Smooth muscle cell (in vitro differentiated cells): ENCODE results near the gene LRRC3B. TPM values are rescaled to one million over a fixed set of nuclear protein-coding genes. Genes with fewer than 3 reads are reported as not detected.
A peak's percentile ranks its signal among the peaks of the same experiment; 100 is the strongest.

ENCODE experiments used
- DNase-seq: peaks from one replicate; lab custom pipeline; 2025; ENCODE audit not compliant: unreplicated experiment; lab: John Stamatoyannopoulos, UW
- H2AFZ ChIP-seq: fragments of 200-600 bp; sonication (generic); 2 replicates; pipeline ENCODE4 v1.6.0; 2016; ENCODE audit warnings: antibody characterized with exemption, low read depth, mild to moderate bottlenecking
- H3F3A ChIP-seq: fragments of 200-600 bp; sonication (generic); 2 replicates; pipeline ENCODE4 v1.6.0; 2017; ENCODE audit warnings: antibody characterized with exemption, low read depth
- H3K27ac ChIP-seq: fragments of 200-600 bp; sonication (generic); 2 replicates; pipeline ENCODE4 v1.5.1; 2016; ENCODE audit warnings: low read depth, mild to moderate bottlenecking
- H3K27me3 ChIP-seq: fragments of 200-600 bp; sonication (generic); 2 replicates; pipeline ENCODE4 v1.6.1; 2016; ENCODE audit warnings: low read depth, mild to moderate bottlenecking
- H3K36me3 ChIP-seq: fragments of 200-600 bp; sonication (generic); 2 replicates; pipeline ENCODE4 v1.5.1; 2016; ENCODE audit warnings: low read depth
- H3K4me1 ChIP-seq: fragments of 200-600 bp; sonication (generic); 2 replicates; pipeline ENCODE4 v1.5.1; 2016; ENCODE audit warnings: low read depth
- H3K4me2 ChIP-seq: fragments of 200-600 bp; sonication (generic); 2 replicates; pipeline ENCODE4 v1.6.0; 2016; ENCODE audit warnings: mild to moderate bottlenecking
- H3K4me3 ChIP-seq: fragments of 200-600 bp; sonication (generic); 2 replicates; pipeline ENCODE4 v1.5.1; 2016; ENCODE audit warnings: mild to moderate bottlenecking
- H3K79me2 ChIP-seq: fragments of 200-600 bp; sonication (generic); 2 replicates; pipeline ENCODE4 v1.6.0; 2016; ENCODE audit warnings: low read depth, mild to moderate bottlenecking
- H3K9ac ChIP-seq: fragments of 200-600 bp; sonication (generic); 2 replicates; pipeline ENCODE4 v1.6.0; 2016; ENCODE audit warnings: low read depth
- H3K9me3 ChIP-seq: fragments of 200-600 bp; sonication (generic); replicated peaks from 2 replicates; pipeline ENCODE4 v1.5.1; 2016; ENCODE audit warnings: low read depth
- H4K20me1 ChIP-seq: fragments of 200-600 bp; sonication (generic); 2 replicates; pipeline ENCODE4 v1.6.0; 2016; ENCODE audit warnings: low read depth
- CTCF ChIP-seq: fragments of 200-600 bp; sonication (generic); IDR thresholded peaks from 2 replicates; pipeline ENCODE4 v1.5.1; 2017; ENCODE audit warnings: borderline replicate concordance, mild to moderate bottlenecking, antibody characterized with exemption; ENCODE audit not compliant: insufficient read depth, poor library complexity, severe bottlenecking
- WGBS: methylation state at CpG from one replicate; pipeline ENCODE4 v1.1.7; 2016; ENCODE audit warnings: low lambda C conversion rate; 5-methylcytosine and 5-hydroxymethylcytosine counted together
- polyA plus RNA-seq: library from polyadenylated mRNA; unstranded; fragments of >200 nt; fragmentation: Nextera tagmentation; extraction: Ambion mirVana; gene quantifications from 2 replicates; pipeline ENCODE4 v1.2.1, GENCODE V29; 2016
- total RNA-seq: library from RNA; depleted of rRNA; stranded (reverse); fragments of >200 nt; gene quantifications from 2 replicates; pipeline ENCODE4 v1.2.3, GENCODE V29; 2014

LRRC3B gene
- total RNA-seq: not detected in 2 replicates
- polyA plus RNA-seq: not detected in 2 replicates

- peak within 1 kb of the TSS; percentile 95 for H3K4me2 ChIP-seq
- DNase-seq: no peak
- peaks cover 8% of the 10 kb centered on the region for H3K4me1 ChIP-seq
- no peaks in the 10 kb centered on the region for H3K36me3 ChIP-seq
- H3F3A ChIP-seq: no peaks in the 10 kb centered on the region
- H3K27ac ChIP-seq: no peak within 1 kb of the TSS
- H4K20me1 ChIP-seq: no peaks in the 10 kb centered on the region
- no peaks in the 10 kb centered on the region for H3K9me3 ChIP-seq
- peak within 1 kb of the TSS; percentile 50 for H3K4me3 ChIP-seq
- WGBS: 1% methylated on average over 71 of the region's 72 CpGs
- no peaks in the 10 kb centered on the region for H3K79me2 ChIP-seq
- TF ChIP-seq CTCF: no peak
- H2AFZ ChIP-seq: peak within 1 kb of the TSS; percentile 79
- H3K27me3 ChIP-seq: peaks cover 95% of the 10 kb centered on the region
- no peak within 1 kb of the TSS for H3K9ac ChIP-seq
These were observed at the start of gene LRRC3B for GRCh38 chr3:26622621-26623418. Gene LRRC3B (plus strand): TSS chr3:26622772. CDS start chr3:26709673, 86,901 bp downstream.

GRCh38 chr3:26574766-26575165, 47.8 kb upstream of the LRRC3B start:
- DNase-seq: no peak
- Histone ChIP-seq H3K79me2 (no peaks in the 10 kb centered on the region), H3K36me3 (no peaks in the 10 kb centered on the region), H3K4me3 (no peak overlapping the region), H2AFZ (no peak overlapping the region), H3K4me1 (no peaks in the 10 kb centered on the region), H3K9me3 (no peaks in the 10 kb centered on the region), H3F3A (no peaks in the 10 kb centered on the region), H3K27me3 (no peaks in the 10 kb centered on the region), H4K20me1 (no peaks in the 10 kb centered on the region), H3K4me2 (no peak overlapping the region), H3K9ac (no peak overlapping the region), H3K27ac (no peak overlapping the region)
- no peak for TF ChIP-seq CTCF

GRCh38 chr3:26579116-26579515, 43.5 kb upstream of the LRRC3B start:
- DNase-seq: no peak
- no peak overlapping the region for H3K27ac ChIP-seq
- H3K36me3 ChIP-seq: no peaks in the 10 kb centered on the region
- H3K9ac ChIP-seq: no peak overlapping the region
- H3F3A ChIP-seq: no peaks in the 10 kb centered on the region
- no peaks in the 10 kb centered on the region for H3K27me3 ChIP-seq
- no peak overlapping the region for H3K4me3 ChIP-seq
- H4K20me1 ChIP-seq: no peaks in the 10 kb centered on the region
- WGBS: 74% methylated on average over 1 of the region's 1 CpG
- no peaks in the 10 kb centered on the region for H3K9me3 ChIP-seq
- TF ChIP-seq CTCF: no peak
- H3K4me2 ChIP-seq: no peak overlapping the region
- H3K4me1 ChIP-seq: no peaks in the 10 kb centered on the region
- no peaks in the 10 kb centered on the region for H3K79me2 ChIP-seq
- no peak overlapping the region for H2AFZ ChIP-seq

- Histone ChIP-seq H3K36me3 (no peaks in the 10 kb centered on the region), H3K4me2 (no peak overlapping the region), H3F3A (no peaks in the 10 kb centered on the region), H2AFZ (no peak overlapping the region), H3K27ac (no peak overlapping the region), H3K79me2 (no peaks in the 10 kb centered on the region), H3K9me3 (no peaks in the 10 kb centered on the region), H3K4me3 (no peak overlapping the region), H3K9ac (no peak overlapping the region), H4K20me1 (no peaks in the 10 kb centered on the region), H3K27me3 (no peaks in the 10 kb centered on the region), H3K4me1 (no peaks in the 10 kb centered on the region)
- 89% methylated on average over 4 of the region's 4 CpGs for WGBS
- TF ChIP-seq CTCF: no peak
- no peak for DNase-seq
These were observed 35.0 kb upstream of the LRRC3B start for GRCh38 chr3:26587571-26587970.
